Activated T-cell treated with anti-CD3 and anti-CD28 coated beads, Interleukin-2, amount 50 U/mL, for 72 hours (primary cell): ENCODE results near the gene GMIP. TPM values are rescaled to one million over a fixed set of nuclear protein-coding genes. Genes with fewer than 3 reads are reported as not detected.
"Not testable (repeated sequence)": the region's sequence is repeated elsewhere in the genome, so short reads cannot be mapped to it uniquely, and the experiment has no call there.

Experiments
- ATAC-seq, 2 donors: fragments of 150-1000 bp; cut with Tn5 transposase; replicated peaks in 1 of 2; 2 replicates each; pipeline ENCODE4 v1.10.0; 2021; ENCODE audit warnings: moderate library complexity in 2 of 2, mild to moderate bottlenecking in 1 of 2
- DNase-seq, 2 donors: peaks; one replicate each; pipeline ENCODE4 v3.0.0; 2021 to 2022; ENCODE audit warnings: mixed read lengths in 1 of 2
- H3K27ac Mint-ChIP-seq: one replicate; pipeline ENCODE4 v1.8.0; 2022; ENCODE audit warnings: mild to moderate bottlenecking, moderate library complexity, mixed read lengths
- H3K27me3 Mint-ChIP-seq: one replicate; pipeline ENCODE4 v1.8.0; 2022; ENCODE audit warnings: low read depth, mixed read lengths
- H3K36me3 Mint-ChIP-seq, 2 donors: one replicate each; pipeline ENCODE4 v1.8.0; 2022; ENCODE audit warnings: mixed read lengths in 2 of 2, mild to moderate bottlenecking in 1 of 2; ENCODE audit not compliant: insufficient read depth in 2 of 2
- H3K4me1 Mint-ChIP-seq: one replicate; pipeline ENCODE4 v1.8.0; 2022; ENCODE audit warnings: low read depth, mixed read lengths
- H3K4me3 Mint-ChIP-seq, 2 donors: one replicate each; pipeline ENCODE4 v1.8.0; 2022; ENCODE audit warnings: mild to moderate bottlenecking in 2 of 2, mixed read lengths in 2 of 2, moderate library complexity in 2 of 2
- H3K9me3 Mint-ChIP-seq, 2 donors: one replicate each; pipeline ENCODE4 v1.8.0; 2022; ENCODE audit warnings: mixed read lengths in 2 of 2
- total RNA-seq, 2 donors: library from RNA; stranded (reverse); gene quantifications; one replicate each; pipeline ENCODE4 v1.2.3, GENCODE V29; 2022

The GMIP gene
- total RNA-seq, 2 donors from 2014 or later = 96.4 to 99.8 TPM

- H3K27me3 Mint-ChIP-seq = no peaks in the 10 kb centered on the region
- DNase-seq (peak; percentile 97 to 98), ATAC-seq (peak; percentile 76 to 80)
- H3K4me1 Mint-ChIP-seq = peaks cover 38% of the 10 kb centered on the region
- H3K27ac Mint-ChIP-seq = peak within 1 kb of the TSS; percentile 96
- peaks cover 13 to 45% of the 10 kb centered on the region in 2 donors for H3K36me3 Mint-ChIP-seq
- no peaks in the 10 kb centered on the region for H3K9me3 Mint-ChIP-seq
- peak within 1 kb of the TSS; percentile 91 to 92 for H3K4me3 Mint-ChIP-seq
Measured at GRCh38 chr19:19668230-19669012, 25.0 kb upstream of the GMIP start, which contains the start of gene ZNF101. Gene ZNF101, plus strand, starts transcription at chr19:19668839. Its CDS starts 125 bp downstream, at chr19:19668964.

GRCh38 chr19:19665420-19665948, 22.0 kb upstream of the GMIP start:
- peaks cover 16 to 25% of the 10 kb centered on the region in 2 donors for H3K36me3 Mint-ChIP-seq
- not testable (repeated sequence) for H3K27ac Mint-ChIP-seq, ATAC-seq, H3K9me3 Mint-ChIP-seq, DNase-seq, H3K27me3 Mint-ChIP-seq
- H3K4me1 Mint-ChIP-seq = peaks cover 49% of the 10 kb centered on the region
- peak overlapping the region; percentile 34 to 37 for H3K4me3 Mint-ChIP-seq

DNA sequence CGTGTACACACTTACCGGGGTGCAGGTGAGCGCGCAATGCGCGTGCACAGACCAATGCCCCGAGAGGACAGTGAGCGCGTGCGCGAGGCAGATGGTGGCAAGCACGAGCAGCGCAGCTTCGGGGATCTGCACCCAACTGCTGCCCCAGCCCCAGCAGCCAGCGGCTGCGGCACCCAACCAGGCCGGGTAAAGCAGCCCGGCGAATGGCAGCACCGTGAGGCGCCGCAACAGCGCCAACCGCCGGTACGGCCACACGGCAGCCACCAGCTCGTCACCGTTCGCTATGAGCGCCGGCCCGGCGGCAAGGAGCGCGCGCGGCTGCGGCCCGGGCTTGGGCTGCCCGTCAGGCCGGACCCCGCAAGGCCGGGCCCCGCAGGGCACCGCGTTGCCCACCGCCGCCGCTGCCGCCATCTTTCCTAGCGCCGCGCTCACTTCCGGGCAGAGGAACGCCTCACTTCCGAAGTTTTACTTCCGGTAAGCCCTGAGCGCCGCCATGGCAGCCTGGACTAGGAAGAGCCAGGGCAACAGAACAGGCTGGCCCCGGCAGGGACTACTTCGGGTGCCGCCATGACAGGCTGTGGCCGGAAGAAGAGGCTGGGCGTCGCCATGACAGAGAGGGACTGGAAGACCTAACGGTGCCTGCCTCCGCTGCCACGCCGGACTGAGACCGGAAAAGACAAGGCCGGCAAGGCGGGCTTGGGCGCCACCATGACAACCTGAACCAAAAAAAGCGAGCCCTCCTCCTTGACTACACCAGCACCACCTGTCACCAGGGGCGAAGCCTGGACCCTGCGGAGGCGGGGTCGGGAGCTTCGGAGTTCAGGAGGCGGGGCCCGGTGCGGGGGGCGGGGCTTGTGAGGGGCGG, 20.0 kb upstream of the GMIP start, which contains the start of gene ATP13A1:
Gene ATP13A1 (minus strand): TSS at position 421 of the 865 bp plus-strand sequence. CDS start 10 bp downstream, at position 411.
- ATAC-seq = peak; percentile 82 to 86
- no peaks in the 10 kb centered on the region for H3K27me3 Mint-ChIP-seq
- peaks cover 37% of the 10 kb centered on the region for H3K4me1 Mint-ChIP-seq
- peak; percentile 95 to 98 for DNase-seq
- H3K27ac Mint-ChIP-seq = peak within 1 kb of the TSS; percentile 66
- H3K9me3 Mint-ChIP-seq = no peaks in the 10 kb centered on the region
- H3K4me3 Mint-ChIP-seq = peak within 1 kb of the TSS; percentile 93 to 98
- H3K36me3 Mint-ChIP-seq = peaks cover 12 to 14% of the 10 kb centered on the region in 2 donors

GRCh38 chr19:19662871-19663255, 19.4 kb upstream of the GMIP start:
- H3K36me3 Mint-ChIP-seq = peaks cover 16 to 17% of the 10 kb centered on the region in 2 donors
- no peaks in the 10 kb centered on the region for H3K27me3 Mint-ChIP-seq
- peak overlapping the region; percentile 66 for H3K27ac Mint-ChIP-seq
- H3K4me1 Mint-ChIP-seq = peaks cover 31% of the 10 kb centered on the region
- peak overlapping the region; percentile 93 to 98 for H3K4me3 Mint-ChIP-seq
- H3K9me3 Mint-ChIP-seq = no peaks in the 10 kb centered on the region
- peak in 1 of 2 donors; percentile 3 for ATAC-seq
- no peak for DNase-seq

- H3K4me3 Mint-ChIP-seq = peak overlapping the region; percentile 93 to 98
- DNase-seq = no peak
- peaks cover 16 to 21% of the 10 kb centered on the region in 2 donors for H3K36me3 Mint-ChIP-seq
- H3K4me1 Mint-ChIP-seq = peaks cover 26% of the 10 kb centered on the region
- no peaks in the 10 kb centered on the region for H3K9me3 Mint-ChIP-seq
- no peaks in the 10 kb centered on the region for H3K27me3 Mint-ChIP-seq
- no peak for ATAC-seq
- peak overlapping the region; percentile 66 for H3K27ac Mint-ChIP-seq
Measured at GRCh38 chr19:19662344-19662743, 18.9 kb upstream of the GMIP start.

DNA sequence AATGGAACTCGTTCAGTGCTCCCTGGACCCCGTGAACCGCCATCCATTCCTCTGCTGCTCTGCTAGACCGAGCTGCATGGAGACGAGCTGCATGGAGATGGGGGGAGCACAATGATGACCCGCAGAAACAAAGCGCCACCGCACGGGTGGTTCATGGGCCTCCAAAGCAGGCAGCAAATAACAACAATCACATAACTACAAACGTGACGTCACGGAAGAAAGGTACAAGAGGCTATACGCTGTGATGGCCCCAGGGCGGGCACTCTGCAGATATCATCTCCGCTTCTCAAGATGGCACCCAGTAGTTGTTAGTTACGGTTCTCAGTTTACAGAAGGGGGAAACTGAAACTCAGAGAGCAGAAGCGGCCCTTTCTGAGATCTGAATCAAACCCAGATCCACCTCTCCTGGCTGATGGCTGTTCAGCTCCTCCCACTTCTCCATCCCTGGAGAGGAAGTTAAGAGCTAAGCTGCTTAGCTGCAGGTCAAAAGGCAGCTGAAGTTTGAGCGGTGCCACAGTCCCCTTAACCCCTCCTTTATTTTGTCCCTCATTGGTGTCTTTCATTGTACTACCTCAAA, 18.3 kb upstream of the GMIP start:
- Mint-ChIP-seq H3K27me3 (no peaks in the 10 kb centered on the region), H3K27ac (peak overlapping the region; percentile 66), H3K9me3 (no peaks in the 10 kb centered on the region), H3K4me1 (peaks cover 26% of the 10 kb centered on the region), H3K4me3 (peak overlapping the region; percentile 93 to 98), H3K36me3 (peaks cover 18 to 22% of the 10 kb centered on the region in 2 donors)
- DNase-seq (peak; percentile 39 to 56), ATAC-seq (peak in 1 of 2 donors; percentile 35)

GRCh38 chr19:19661141-19661674, 17.8 kb upstream of the GMIP start:
- Mint-ChIP-seq H3K4me3 (peak overlapping the region; percentile 93 to 98), H3K9me3 (no peaks in the 10 kb centered on the region), H3K27me3 (no peaks in the 10 kb centered on the region), H3K27ac (peak overlapping the region; percentile 66), H3K36me3 (peaks cover 19 to 24% of the 10 kb centered on the region in 2 donors), H3K4me1 (peaks cover 26% of the 10 kb centered on the region)
- ATAC-seq (no peak), DNase-seq (no peak)

GRCh38 chr19:19659646-19660245, 16.3 kb upstream of the GMIP start:
- H3K4me1 Mint-ChIP-seq = peaks cover 26% of the 10 kb centered on the region
- H3K36me3 Mint-ChIP-seq = peaks cover 21 to 24% of the 10 kb centered on the region in 2 donors
- DNase-seq (no peak), ATAC-seq (no peak)
- no peaks in the 10 kb centered on the region for H3K27me3 Mint-ChIP-seq
- H3K9me3 Mint-ChIP-seq = no peaks in the 10 kb centered on the region
- no peak overlapping the region for H3K27ac Mint-ChIP-seq
- H3K4me3 Mint-ChIP-seq = no peak overlapping the region

GRCh38 chr19:19657397-19657783, 13.9 kb upstream of the GMIP start:
- Mint-ChIP-seq H3K27ac (no peak overlapping the region), H3K9me3 (no peaks in the 10 kb centered on the region), H3K36me3 (peaks cover 22 to 33% of the 10 kb centered on the region in 2 donors), H3K27me3 (no peaks in the 10 kb centered on the region), H3K4me3 (no peak overlapping the region), H3K4me1 (peaks cover 17% of the 10 kb centered on the region)
- no peak for DNase-seq
- no peak for ATAC-seq

DNA sequence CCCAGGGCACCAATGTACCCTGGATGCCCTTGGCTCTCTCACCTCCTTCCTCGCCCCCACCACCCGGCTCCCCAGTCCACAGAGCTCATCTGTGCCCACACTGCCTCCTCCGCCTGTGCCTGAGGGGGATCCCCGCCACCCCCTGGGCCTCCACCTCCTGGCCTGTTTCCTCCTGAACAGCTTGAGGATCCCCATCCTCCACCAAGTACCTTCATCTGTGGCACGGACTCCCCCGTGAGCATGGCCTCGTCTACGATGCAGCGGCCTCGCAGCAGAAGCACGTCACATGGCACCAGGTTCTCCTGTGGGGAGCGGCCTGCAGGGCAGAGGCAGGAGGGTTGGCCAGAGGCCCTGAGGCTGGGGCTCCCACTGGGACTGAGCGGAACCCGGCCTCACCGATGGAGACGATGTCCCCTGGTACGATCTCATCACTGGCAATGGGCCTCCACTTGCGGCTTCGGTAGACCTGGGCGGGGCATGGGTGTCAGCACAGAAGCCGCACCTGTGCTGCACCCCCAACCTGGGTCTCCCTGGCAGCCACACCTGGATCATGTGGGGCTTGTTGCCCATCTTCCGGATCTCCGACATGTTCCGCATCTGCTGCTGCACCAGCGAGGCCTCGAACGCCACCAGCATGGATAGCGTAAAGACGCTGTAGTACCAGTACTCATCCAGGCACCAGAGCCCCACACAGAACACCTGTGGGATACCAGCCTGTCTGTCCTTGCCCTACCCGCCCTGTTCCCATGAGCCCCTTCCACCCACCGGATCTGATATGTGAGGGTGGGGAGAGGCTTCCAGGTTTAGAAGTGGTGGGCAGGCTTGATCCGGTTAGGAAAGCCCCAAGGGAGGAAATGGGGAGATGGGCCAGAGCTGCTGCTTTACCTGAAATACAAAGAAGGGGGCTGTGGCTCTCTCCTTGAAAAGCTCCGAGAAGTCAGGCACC, 13.3 kb upstream of the GMIP start:
- H3K27me3 Mint-ChIP-seq = no peaks in the 10 kb centered on the region
- H3K4me1 Mint-ChIP-seq = peaks cover 10% of the 10 kb centered on the region
- DNase-seq (no peak), ATAC-seq (no peak)
- no peak overlapping the region for H3K4me3 Mint-ChIP-seq
- no peaks in the 10 kb centered on the region for H3K9me3 Mint-ChIP-seq
- H3K36me3 Mint-ChIP-seq = peaks cover 22 to 34% of the 10 kb centered on the region in 2 donors
- H3K27ac Mint-ChIP-seq = no peak overlapping the region

DNA sequence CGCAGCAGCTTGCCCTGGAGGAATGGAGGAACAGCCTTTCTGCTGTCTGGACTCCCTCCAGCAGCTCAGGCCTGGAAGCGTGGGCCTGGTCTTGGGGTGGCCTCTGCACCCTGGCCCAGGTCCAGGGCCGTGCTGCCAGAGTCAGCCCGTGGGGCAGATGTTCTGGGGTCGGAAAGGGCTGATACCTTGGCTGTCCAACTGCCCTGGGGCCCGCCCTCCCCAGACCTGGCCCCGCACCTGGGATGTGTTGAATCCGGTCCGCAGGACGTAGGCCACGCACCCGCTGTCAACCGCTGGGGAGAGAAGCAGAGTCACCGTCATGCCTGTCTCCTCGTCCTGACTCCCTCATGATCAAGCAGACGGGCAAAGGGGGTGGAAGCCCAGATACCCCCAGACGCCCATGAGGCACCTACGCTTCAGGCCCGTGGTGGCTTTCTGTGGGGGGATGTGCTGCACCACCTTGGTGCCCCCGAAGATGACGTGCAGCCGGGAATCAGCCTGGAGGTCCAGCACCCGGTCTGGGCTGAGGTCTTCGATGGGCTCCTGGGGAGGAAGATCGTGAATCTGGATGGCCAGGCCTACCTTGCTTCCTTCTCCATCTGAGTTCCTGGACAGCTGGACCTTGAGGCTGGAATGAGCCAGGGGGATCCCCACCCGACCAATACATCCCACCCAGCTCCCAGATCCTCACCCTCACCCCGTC, 12.3 kb upstream of the GMIP start:
- no peaks in the 10 kb centered on the region for H3K9me3 Mint-ChIP-seq
- H3K4me3 Mint-ChIP-seq = no peak overlapping the region
- ATAC-seq (no peak), DNase-seq (no peak)
- H3K4me1 Mint-ChIP-seq = peaks cover under 1% of the 10 kb centered on the region
- peaks cover 18 to 31% of the 10 kb centered on the region in 2 donors for H3K36me3 Mint-ChIP-seq
- H3K27me3 Mint-ChIP-seq = no peaks in the 10 kb centered on the region
- H3K27ac Mint-ChIP-seq = no peak overlapping the region
